Prostate gland (tissue), 2 donors: ENCODE data around the gene APBA1.

ENCODE experiments used
- CTCF ChIP-seq, 4 experiments: fragments of 200-600 bp in 2 of 4; fragments of 450-650 bp in 2 of 4; sonication (generic) in 2 of 4; IDR thresholded peaks; 1 replicate in 3 of 4; 2 replicates in 1 of 4; pipeline ENCODE4 v1.5.1; 2016 to 2019; ENCODE audit warnings: antibody characterized with exemption in 4 of 4, mild to moderate bottlenecking in 2 of 4, moderate library complexity in 2 of 4
- POLR2A ChIP-seq: fragments of 450-650 bp; IDR thresholded peaks from one replicate; pipeline ENCODE4 v1.6.1; 2016; ENCODE audit warnings: antibody characterized with exemption, mild to moderate bottlenecking

GRCh38 chr9:69655065-69655464, 17.1 kb downstream of the APBA1 start:
- TF ChIP-seq CTCF (IDR thresholded peaks at IDR 0.05) (no peak), POLR2A (no peak)
